RCC 7860 (cell line): ENCODE results near the gene WFS1.

ENCODE experiments used
- DNase-seq: peaks from one replicate; pipeline ENCODE4 v3.0.0-alpha.2; 2015; ENCODE audit warnings: low spot score
- FAIRE-seq: peaks from 2 replicates; lab custom pipeline; 2012; peaks lifted over from hg19 to GRCh38; lab: Jason Lieb, UNC

WFS1 gene

GRCh38 chr4:6351246-6352000 is 81.8 kb downstream of the WFS1 start:
- DNase-seq = no peak
- no peak for FAIRE-seq

DNA sequence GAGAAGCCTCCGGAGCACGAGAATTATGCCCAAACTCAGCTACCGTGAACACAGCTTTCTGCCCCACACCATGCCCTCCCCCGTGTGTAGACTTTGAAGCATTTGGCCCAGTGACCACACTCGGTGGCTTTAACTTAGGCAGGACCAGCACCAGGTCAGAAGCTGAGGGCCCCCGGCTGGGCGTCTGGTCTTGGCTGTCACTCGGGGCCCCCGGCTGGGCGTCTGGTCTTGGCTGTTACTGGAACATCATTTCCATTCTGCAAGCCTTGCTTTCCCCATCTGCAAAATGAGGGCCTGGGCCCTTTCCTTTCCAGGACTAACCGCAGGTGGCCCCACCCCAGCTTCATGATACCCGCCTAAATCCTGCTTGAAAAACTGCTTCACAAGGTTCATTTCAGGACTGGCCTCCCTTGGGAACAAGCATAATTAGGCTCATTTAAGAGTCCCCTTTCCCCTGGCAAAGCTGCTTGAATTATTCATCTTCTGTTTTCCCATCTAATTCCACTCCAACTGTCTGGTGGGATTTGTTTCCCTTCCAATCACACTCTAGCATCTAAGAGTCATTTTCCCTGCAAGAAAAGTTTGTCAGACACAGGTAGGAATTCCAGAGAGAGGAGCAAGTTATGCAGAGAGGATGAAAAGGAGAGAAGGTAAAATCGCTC is 82.5 kb downstream of the WFS1 start:
- FAIRE-seq (no peak), DNase-seq (no peak)
